Fibroblast of lung (primary cell): ENCODE data around the gene GGA3. TPM values are rescaled to one million over a fixed set of nuclear protein-coding genes. Genes with fewer than 3 reads are reported as not detected.
A peak's percentile ranks its signal among the peaks of the same experiment; 100 is the strongest.

Experiments
- DNase-seq, 2 donors: peaks; one replicate each; pipeline versions ENCODE4 v3.0.0 to v3.0.0-alpha.2; 2010; ENCODE audit warnings: low read depth in 2 of 2
- H2AFZ ChIP-seq: 2 replicates; pipeline ENCODE4 v1.5.1; 2012; ENCODE audit warnings: low read length, control low read depth, inconsistent platforms
- H3K27ac ChIP-seq: 2 replicates; pipeline ENCODE4 v1.5.1; 2011; ENCODE audit warnings: low read length, control low read depth; ENCODE audit not compliant: insufficient read depth
- H3K27me3 ChIP-seq: 2 replicates; pipeline ENCODE4 v1.5.1; 2011; ENCODE audit warnings: mild to moderate bottlenecking, low read length; ENCODE audit not compliant: control insufficient read depth, insufficient read depth
- H3K36me3 ChIP-seq: 2 replicates; pipeline ENCODE4 v1.5.1; 2011; ENCODE audit warnings: low read length; ENCODE audit not compliant: control insufficient read depth, insufficient read depth
- H3K4me1 ChIP-seq: 2 replicates; pipeline ENCODE4 v1.5.1; 2011; ENCODE audit warnings: low read length; ENCODE audit not compliant: control insufficient read depth, insufficient read depth; ENCODE audit errors: extremely low read depth
- H3K4me2 ChIP-seq: 2 replicates; pipeline ENCODE4 v1.5.1; 2011; ENCODE audit warnings: low read length, control low read depth; ENCODE audit not compliant: insufficient read depth; ENCODE audit errors: extremely low read depth
- H3K4me3 ChIP-seq, 4 experiments: fragments of 200-600 bp in 1 of 4; sonication (generic) in 1 of 4; replicated peaks in 1 of 4; 2 replicates each; pipeline ENCODE4 v1.5.1; 2011 to 2016; ENCODE audit warnings: low read length in 4 of 4, low read depth in 3 of 4, mild to moderate bottlenecking in 3 of 4, control low read depth in 2 of 4, inconsistent platforms in 1 of 4, mixed read lengths in 1 of 4; ENCODE audit not compliant: insufficient read depth in 1 of 4; ENCODE audit errors: control extremely low read depth in 1 of 4
- H3K79me2 ChIP-seq: 2 replicates; pipeline ENCODE4 v1.5.1; 2012; ENCODE audit warnings: mild to moderate bottlenecking, low read length, inconsistent platforms; ENCODE audit not compliant: control insufficient read depth, insufficient read depth
- H3K9ac ChIP-seq: 2 replicates; pipeline ENCODE4 v1.5.1; 2011; ENCODE audit warnings: mild to moderate bottlenecking, low read length, control low read depth; ENCODE audit not compliant: insufficient read depth
- H3K9me3 ChIP-seq: 2 replicates; pipeline ENCODE4 v1.5.1; 2012; ENCODE audit warnings: low read depth, low read length; ENCODE audit not compliant: control insufficient read depth, insufficient read depth
- H4K20me1 ChIP-seq: 2 replicates; pipeline ENCODE4 v1.5.1; 2011; ENCODE audit warnings: low read length; ENCODE audit not compliant: control insufficient read depth, insufficient read depth; ENCODE audit errors: extremely low read depth
- EZH2 ChIP-seq: IDR thresholded peaks from 2 replicates; pipeline ENCODE4 v1.5.1; 2012; ENCODE audit warnings: low read length, control low read depth, mild to moderate bottlenecking; ENCODE audit errors: missing control alignments
- polyA plus RNA-seq, 2 donors: library from polyadenylated mRNA; depleted of rRNA in 1 of 2; stranded (reverse) in 1 of 2; unstranded in 1 of 2; fragments of >200 nt; gene quantifications; 2 replicates each; pipeline ENCODE4 v1.2.1, GENCODE V29; 2011 to 2012; ENCODE audit warnings: missing spikeins in 1 of 2
- total RNA-seq: library from RNA; depleted of rRNA; stranded (reverse); fragments of >200 nt; gene quantifications from 2 replicates; pipeline ENCODE4 v1.2.1, GENCODE V29; 2014
- TF ChIP-seq, protein P1 (sequence below), 2 donors: IDR thresholded peaks in 1 of 2; conservative IDR thresholded peaks in 1 of 2; 1 replicate in 1 of 2; 2 replicates in 1 of 2; pipeline ENCODE4 v1.5.1; 2011 to 2012; ENCODE audit warnings: low read length in 2 of 2, control low read depth in 1 of 2, inconsistent platforms in 1 of 2, low read depth in 1 of 2, mild to moderate bottlenecking in 1 of 2

GGA3 gene
- total and polyA plus RNA-seq, 2 donors (not counting 1 experiment from before 2014, with no cell fraction given) = 13.0 to 14.4 TPM

- Histone ChIP-seq H3K9ac (no peak overlapping the region), H3K27ac (no peak overlapping the region), H4K20me1 (no peaks in the 10 kb centered on the region), H3K4me1 (peaks cover 14% of the 10 kb centered on the region), H3K79me2 (no peaks in the 10 kb centered on the region), H3K4me3 (peak overlapping the region in 2 of 4 experiments; percentile 38 to 72), H3K9me3 (no peaks in the 10 kb centered on the region), H3K27me3 (no peaks in the 10 kb centered on the region), H3K36me3 (peaks cover 3% of the 10 kb centered on the region), H2AFZ (no peak overlapping the region), H3K4me2 (peak overlapping the region; percentile 89)
- no peak for TF ChIP-seq EZH2
- TF ChIP-seq, protein P1, sequence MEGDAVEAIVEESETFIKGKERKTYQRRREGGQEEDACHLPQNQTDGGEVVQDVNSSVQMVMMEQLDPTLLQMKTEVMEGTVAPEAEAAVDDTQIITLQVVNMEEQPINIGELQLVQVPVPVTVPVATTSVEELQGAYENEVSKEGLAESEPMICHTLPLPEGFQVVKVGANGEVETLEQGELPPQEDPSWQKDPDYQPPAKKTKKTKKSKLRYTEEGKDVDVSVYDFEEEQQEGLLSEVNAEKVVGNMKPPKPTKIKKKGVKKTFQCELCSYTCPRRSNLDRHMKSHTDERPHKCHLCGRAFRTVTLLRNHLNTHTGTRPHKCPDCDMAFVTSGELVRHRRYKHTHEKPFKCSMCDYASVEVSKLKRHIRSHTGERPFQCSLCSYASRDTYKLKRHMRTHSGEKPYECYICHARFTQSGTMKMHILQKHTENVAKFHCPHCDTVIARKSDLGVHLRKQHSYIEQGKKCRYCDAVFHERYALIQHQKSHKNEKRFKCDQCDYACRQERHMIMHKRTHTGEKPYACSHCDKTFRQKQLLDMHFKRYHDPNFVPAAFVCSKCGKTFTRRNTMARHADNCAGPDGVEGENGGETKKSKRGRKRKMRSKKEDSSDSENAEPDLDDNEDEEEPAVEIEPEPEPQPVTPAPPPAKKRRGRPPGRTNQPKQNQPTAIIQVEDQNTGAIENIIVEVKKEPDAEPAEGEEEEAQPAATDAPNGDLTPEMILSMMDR (conservative IDR thresholded peaks at IDR 0.05 in 1 of 2, IDR thresholded peaks at IDR 0.05 in 1 of 2; ENCODE audit: low read depth in 1 of 2, low read length in 2 of 2) = no peak
- DNase-seq = peak; percentile 31 to 65
Observed at GRCh38 chr17:75271955-75272847, 10.8 kb upstream of the GGA3 start.

DNA sequence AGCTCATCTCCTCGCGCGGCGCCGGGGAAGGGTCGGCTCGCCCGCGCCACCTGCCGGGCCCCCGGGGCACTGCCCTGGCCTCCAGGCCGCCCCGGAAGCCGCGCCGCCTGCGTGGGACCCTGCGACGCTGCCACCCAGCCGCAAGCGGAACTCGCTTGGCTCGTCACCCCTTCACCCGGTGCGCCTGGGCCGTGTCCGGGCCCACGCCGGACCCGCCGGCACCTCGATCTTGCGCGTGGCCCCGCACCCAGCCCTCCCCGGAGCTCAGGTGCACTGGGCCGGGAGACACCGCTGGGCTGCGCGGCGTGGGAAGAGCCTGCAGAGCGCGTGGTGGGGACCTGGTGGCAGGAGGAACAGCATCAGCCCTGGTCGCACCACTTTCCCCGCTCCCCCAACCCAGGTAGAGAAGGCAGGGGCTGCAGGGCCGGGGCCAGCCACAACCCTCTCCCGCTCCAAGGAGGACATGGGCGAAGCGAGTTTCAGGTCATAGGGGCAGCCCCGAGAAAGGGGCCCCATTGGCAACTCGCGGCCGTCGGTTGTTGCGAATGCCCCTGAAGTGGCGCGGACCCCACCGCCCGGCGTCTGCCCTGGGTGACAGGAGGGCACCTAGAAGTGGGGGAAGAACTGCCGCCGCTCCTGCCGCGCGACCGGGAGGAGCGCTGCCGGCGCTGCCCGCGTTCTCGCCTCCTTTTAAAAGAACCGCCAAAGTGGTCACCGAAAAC, 10.0 kb upstream of the GGA3 start:
- Histone ChIP-seq H4K20me1 (no peaks in the 10 kb centered on the region), H3K27me3 (no peaks in the 10 kb centered on the region), H2AFZ (peak overlapping the region; percentile 83), H3K27ac (no peak overlapping the region), H3K4me2 (peak overlapping the region; percentile 89), H3K4me3 (peak overlapping the region; percentile 38 to 77 (median 65)), H3K9ac (peak overlapping the region; percentile 60), H3K36me3 (peaks cover 7% of the 10 kb centered on the region), H3K9me3 (no peaks in the 10 kb centered on the region), H3K79me2 (no peaks in the 10 kb centered on the region), H3K4me1 (peaks cover 14% of the 10 kb centered on the region)
- TF ChIP-seq, protein P1 (conservative IDR thresholded peaks at IDR 0.05 in 1 of 2, IDR thresholded peaks at IDR 0.05 in 1 of 2; ENCODE audit: low read depth in 1 of 2, low read length in 2 of 2) = peak; percentile 26 to 33
- no peak for TF ChIP-seq EZH2
- DNase-seq = peak in 1 of 2 donors; percentile 61

- peak in 1 of 2 donors; percentile 62 for DNase-seq
- H2AFZ ChIP-seq = peak within 1 kb of the TSS; percentile 86
- peak within 1 kb of the TSS; percentile 69 for H3K27ac ChIP-seq
- peak within 1 kb of the TSS; percentile 96 for H3K4me2 ChIP-seq
- peaks cover 14% of the 10 kb centered on the region for H3K4me1 ChIP-seq
- peaks cover 7% of the 10 kb centered on the region for H3K36me3 ChIP-seq
- peak within 1 kb of the TSS; percentile 67 to 81 (median 74) for H3K4me3 ChIP-seq
- H3K9ac ChIP-seq = peak within 1 kb of the TSS; percentile 79
- TF ChIP-seq, protein P1 (conservative IDR thresholded peaks at IDR 0.05 in 1 of 2, IDR thresholded peaks at IDR 0.05 in 1 of 2; ENCODE audit: low read depth in 1 of 2, low read length in 2 of 2) = no peak
- no peak for TF ChIP-seq EZH2
- H3K9me3 ChIP-seq = no peaks in the 10 kb centered on the region
- H4K20me1 ChIP-seq = no peaks in the 10 kb centered on the region
- H3K79me2 ChIP-seq = no peaks in the 10 kb centered on the region
- H3K27me3 ChIP-seq = no peaks in the 10 kb centered on the region
Observed at GRCh38 chr17:75270966-75271232, 9.5 kb upstream of the GGA3 start, which contains the start of gene MIF4GD. Gene MIF4GD, minus strand, starts transcription at chr17:75271231. Its CDS starts 1,036 bp downstream, at chr17:75270195.
